ENCODE measurements around the gene AIFM2. TPM values are rescaled to one million over a fixed set of nuclear protein-coding genes. Genes with fewer than 3 reads are reported as not detected.

Gene AIFM2
- total and polyA plus RNA-seq, 10 of the 15 experiments (the other 5 are each of a cell fraction or from before 2014, with no cell fraction given) = 4.5 to 30.8 (median 15.6) TPM

DNA sequence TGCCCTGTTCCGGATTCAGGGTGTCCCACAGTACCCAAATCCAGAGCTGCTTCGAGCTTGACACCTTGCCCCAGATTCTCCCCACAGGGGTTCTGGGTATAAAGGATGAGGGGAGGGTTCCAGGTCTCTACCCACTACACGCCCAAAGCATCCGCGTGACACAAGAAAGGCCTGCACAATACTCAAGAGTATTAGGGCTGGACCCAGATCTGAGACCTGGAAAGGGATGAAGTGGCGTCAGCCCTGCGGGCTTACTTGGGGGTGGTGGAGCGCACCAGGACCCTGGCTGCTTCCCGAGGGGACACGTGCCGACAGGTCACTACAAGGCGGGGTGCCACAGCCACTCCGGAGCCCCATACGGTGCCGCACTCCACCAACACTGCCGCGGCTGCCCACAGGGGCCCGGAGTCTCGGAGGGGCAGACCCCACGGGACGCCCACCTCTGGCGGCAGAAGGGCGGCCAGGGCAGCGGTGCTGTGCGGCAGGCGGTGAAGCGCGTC is 12.6 kb upstream of the AIFM2 start (continued):
- TF ChIP-seq, protein P1, sequence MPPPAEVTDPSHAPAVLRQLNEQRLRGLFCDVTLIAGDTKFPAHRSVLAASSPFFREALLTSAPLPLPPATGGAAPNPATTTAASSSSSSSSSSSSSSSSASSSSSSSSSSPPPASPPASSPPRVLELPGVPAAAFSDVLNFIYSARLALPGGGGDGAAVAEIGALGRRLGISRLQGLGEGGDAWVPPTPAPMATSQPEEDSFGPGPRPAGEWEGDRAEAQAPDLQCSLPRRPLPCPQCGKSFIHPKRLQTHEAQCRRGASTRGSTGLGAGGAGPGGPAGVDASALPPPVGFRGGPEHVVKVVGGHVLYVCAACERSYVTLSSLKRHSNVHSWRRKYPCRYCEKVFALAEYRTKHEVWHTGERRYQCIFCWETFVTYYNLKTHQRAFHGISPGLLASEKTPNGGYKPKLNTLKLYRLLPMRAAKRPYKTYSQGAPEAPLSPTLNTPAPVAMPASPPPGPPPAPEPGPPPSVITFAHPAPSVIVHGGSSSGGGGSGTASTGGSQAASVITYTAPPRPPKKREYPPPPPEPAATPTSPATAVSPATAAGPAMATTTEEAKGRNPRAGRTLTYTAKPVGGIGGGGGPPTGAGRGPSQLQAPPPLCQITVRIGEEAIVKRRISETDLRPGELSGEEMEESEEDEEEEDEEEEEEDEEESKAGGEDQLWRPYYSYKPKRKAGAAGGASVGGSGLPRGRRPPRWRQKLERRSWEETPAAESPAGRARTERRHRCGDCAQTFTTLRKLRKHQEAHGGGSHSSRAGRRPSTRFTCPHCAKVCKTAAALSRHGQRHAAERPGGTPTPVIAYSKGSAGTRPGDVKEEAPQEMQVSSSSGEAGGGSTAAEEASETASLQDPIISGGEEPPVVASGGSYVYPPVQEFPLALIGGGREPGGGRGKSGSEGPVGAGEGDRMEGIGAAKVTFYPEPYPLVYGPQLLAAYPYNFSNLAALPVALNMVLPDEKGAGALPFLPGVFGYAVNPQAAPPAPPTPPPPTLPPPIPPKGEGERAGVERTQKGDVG (CRISPR knock-in tag; IDR thresholded peaks at IDR 0.05) = no peak
- TF ChIP-seq DPF2 (IDR thresholded peaks at IDR 0.05) (0 out of 2 replicates have a peak, but pooled peaks have one; percentile 62), TBL1XR1 (IDR thresholded peaks at IDR 0.05; ENCODE audit: low read depth, low read length) (no peak), PAX8 (IDR thresholded peaks at IDR 0.05) (no peak), EGR1 (IDR thresholded peaks at IDR 0.05; ENCODE audit: borderline replicate concordance in 1 of 2, low read depth in 2 of 2, low read length in 2 of 2) (no peak), GATAD2B (conservative IDR thresholded peaks at IDR 0.05; ENCODE audit: low read depth) (peak; percentile 92; the same call in 1 of the 2 replicates)

DNA sequence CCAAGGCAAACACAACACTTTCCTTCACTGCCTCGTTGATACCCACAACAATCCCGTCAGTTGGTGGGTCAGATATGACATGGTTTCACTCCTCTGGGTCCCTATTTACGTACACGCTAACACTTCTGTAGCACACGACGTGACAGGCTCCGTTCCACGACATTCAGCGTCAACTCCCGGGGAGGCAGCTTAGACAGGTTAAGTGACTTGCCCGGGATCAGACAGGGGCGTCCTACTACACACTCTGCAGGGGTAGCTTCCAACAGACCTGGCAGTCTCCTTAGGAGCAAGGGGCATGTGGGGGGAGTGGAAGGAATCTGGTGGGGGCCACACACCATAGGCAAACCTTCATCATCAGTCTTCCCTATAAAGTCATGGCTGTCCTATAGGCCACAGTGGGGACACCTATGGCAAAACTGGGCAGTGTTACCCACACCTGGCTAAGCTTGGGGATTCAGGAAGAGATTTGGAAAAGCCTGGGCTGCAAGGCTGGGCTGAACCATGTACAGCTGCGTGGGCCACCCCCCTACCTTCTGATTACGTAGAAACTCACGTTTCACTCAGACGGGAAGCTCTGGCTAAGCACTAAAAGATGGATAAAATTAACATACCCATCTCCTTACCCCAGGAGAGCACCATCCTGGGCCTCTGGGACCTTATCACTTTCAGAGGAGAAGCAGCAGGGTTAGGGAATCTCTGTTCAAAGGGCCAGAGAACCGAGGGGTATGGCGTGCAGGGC is 11.9 kb upstream of the AIFM2 start:
- peaks cover 0 to 1% of the 10 kb centered on the region in 2 experiments; a peak in 3 of 4 replicates for H3K36me3 ChIP-seq (ENCODE audit: control insufficient read depth in 2 of 2, insufficient read depth in 2 of 2, low read length in 1 of 2)
- ATAC-seq (no peak), DNase-seq (ENCODE audit: low read depth, low spot score) (no peak), FAIRE-seq (no peak)
- ChIA-PET CTCF (interaction anchor here (0.9 to 8.4 kb wide), 16 partner anchors 8 to 220 kb away, joined by 3 to 173 read pairs (median 6); partner anchors contain the start of genes AIFM2 and SAR1A), POLR2A (interaction anchor here (2.5 to 2.6 kb wide), 2 partner anchors 25 to 26 kb away, joined by 8 to 45 read pairs; partner anchors contain the start of gene SAR1A), SMC1A (ENCODE audit: uncharacterized antibody, unreplicated experiment) (interaction anchor here (1.2 to 3.6 kb wide), 11 partner anchors 8 to 210 kb away, joined by 4 to 42 read pairs (median 5); partner anchors contain the start of genes AIFM2 and SAR1A), RAD21 (ENCODE audit: unreplicated experiment) (interaction anchor here (1.5 to 3.3 kb wide), 5 partner anchors 15 to 186 kb away, joined by 3 to 28 read pairs (median 16); partner anchors contain the start of gene SAR1A)
- H3K4me2 ChIP-seq (ENCODE audit: control insufficient read depth, insufficient read depth) = peak overlapping the region; percentile 70
- H3K79me2 ChIP-seq (ENCODE audit: control insufficient read depth, insufficient read depth, low read length) = peaks cover 23% of the 10 kb centered on the region
- peak overlapping the region; percentile 88 for H3K4me3 ChIP-seq
- H3K9ac ChIP-seq (ENCODE audit: control insufficient read depth, insufficient read depth, low read length) = peak overlapping the region; percentile 71
- no peaks in the 10 kb centered on the region for H3K9me3 ChIP-seq (replicated peaks; ENCODE audit: control insufficient read depth, insufficient read depth, low read length)
- no peak overlapping the region for H2AFZ ChIP-seq (ENCODE audit: control insufficient read depth, low read depth, low read length)
- BruUV-seq (replicated peaks) = no TSS peak
- H4K20me1 ChIP-seq (ENCODE audit: control insufficient read depth, insufficient read depth) = no peaks in the 10 kb centered on the region; the same call in none of the 2 replicates
- H3K4me1 ChIP-seq (ENCODE audit: control insufficient read depth, insufficient read depth, low read length) = peaks cover 3% of the 10 kb centered on the region; the same call in 1 of the 2 replicates
- intact Hi-C loops (cut with micrococcal nuclease; ENCODE audit: unreplicated experiment) (loop anchor here (2.0 kb wide), 1 partner anchor 28 kb away; no protein-coding TSS in a partner anchor), in situ Hi-C loops (cut with MboI) (no loop called here)
- 84% methylated on average over 18 of the region's 18 CpGs for WGBS (ENCODE audit: insufficient coverage, insufficient replicate concordance, low lambda C conversion rate, missing lambda C conversion rate)
- H3K27ac ChIP-seq (ENCODE audit: control insufficient read depth, insufficient read depth) = no peak overlapping the region; the same call in 1 of the 2 replicates
- no peaks in the 10 kb centered on the region for H3K27me3 ChIP-seq (replicated peaks in 1 of 2; ENCODE audit: control insufficient read depth in 2 of 2, insufficient read depth in 2 of 2, low read length in 1 of 2)
- TF ChIP-seq DPF2 (IDR thresholded peaks at IDR 0.05) (no peak), HDGF (IDR thresholded peaks at IDR 0.05) (no peak), NR2C2 (IDR thresholded peaks at IDR 0.05; ENCODE audit: borderline replicate concordance, control insufficient read depth, insufficient read length, low read depth) (no peak), ETV6 (conservative IDR thresholded peaks at IDR 0.05 in 1 of 2, IDR thresholded peaks at IDR 0.05 in 1 of 2; ENCODE audit: borderline replicate concordance in 1 of 2, low read depth in 1 of 2) (no peak), ESRRA (IDR thresholded peaks at IDR 0.05; ENCODE audit: low read length) (no peak), PML (IDR thresholded peaks at IDR 0.05; ENCODE audit: low read length) (no peak), NFXL1 (IDR thresholded peaks at IDR 0.05; ENCODE audit: borderline replicate concordance) (no peak)
- TF ChIP-seq, protein P2, sequence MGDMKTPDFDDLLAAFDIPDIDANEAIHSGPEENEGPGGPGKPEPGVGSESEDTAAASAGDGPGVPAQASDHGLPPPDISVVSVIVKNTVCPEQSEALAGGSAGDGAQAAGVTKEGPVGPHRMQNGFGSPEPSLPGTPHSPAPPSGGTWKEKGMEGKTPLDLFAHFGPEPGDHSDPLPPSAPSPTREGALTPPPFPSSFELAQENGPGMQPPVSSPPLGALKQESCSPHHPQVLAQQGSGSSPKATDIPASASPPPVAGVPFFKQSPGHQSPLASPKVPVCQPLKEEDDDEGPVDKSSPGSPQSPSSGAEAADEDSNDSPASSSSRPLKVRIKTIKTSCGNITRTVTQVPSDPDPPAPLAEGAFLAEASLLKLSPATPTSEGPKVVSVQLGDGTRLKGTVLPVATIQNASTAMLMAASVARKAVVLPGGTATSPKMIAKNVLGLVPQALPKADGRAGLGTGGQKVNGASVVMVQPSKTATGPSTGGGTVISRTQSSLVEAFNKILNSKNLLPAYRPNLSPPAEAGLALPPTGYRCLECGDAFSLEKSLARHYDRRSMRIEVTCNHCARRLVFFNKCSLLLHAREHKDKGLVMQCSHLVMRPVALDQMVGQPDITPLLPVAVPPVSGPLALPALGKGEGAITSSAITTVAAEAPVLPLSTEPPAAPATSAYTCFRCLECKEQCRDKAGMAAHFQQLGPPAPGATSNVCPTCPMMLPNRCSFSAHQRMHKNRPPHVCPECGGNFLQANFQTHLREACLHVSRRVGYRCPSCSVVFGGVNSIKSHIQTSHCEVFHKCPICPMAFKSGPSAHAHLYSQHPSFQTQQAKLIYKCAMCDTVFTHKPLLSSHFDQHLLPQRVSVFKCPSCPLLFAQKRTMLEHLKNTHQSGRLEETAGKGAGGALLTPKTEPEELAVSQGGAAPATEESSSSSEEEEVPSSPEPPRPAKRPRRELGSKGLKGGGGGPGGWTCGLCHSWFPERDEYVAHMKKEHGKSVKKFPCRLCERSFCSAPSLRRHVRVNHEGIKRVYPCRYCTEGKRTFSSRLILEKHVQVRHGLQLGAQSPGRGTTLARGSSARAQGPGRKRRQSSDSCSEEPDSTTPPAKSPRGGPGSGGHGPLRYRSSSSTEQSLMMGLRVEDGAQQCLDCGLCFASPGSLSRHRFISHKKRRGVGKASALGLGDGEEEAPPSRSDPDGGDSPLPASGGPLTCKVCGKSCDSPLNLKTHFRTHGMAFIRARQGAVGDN (IDR thresholded peaks at IDR 0.05) = no peak

Data from GM12878 (cell line).